Non-pigmented ciliary epithelial cell (primary cell): ENCODE data around the gene NAA20.

Source experiments
- DNase-seq: peaks from one replicate; pipeline ENCODE4 v3.0.0-alpha.2; 2010; ENCODE audit warnings: low read depth

The NAA20 gene

GRCh38 chr20:20017001-20017843 lies at the start of gene NAA20:
Gene NAA20 (plus strand): TSS chr20:20017362. CDS start chr20:20017397, 35 bp downstream.
- peak; percentile 61 for DNase-seq

GRCh38 chr20:19967445-19967844 lies 49.7 kb upstream of the NAA20 start:
- DNase-seq: no peak

- DNase-seq: no peak
These were observed 49.1 kb upstream of the NAA20 start for GRCh38 chr20:19968028-19968427.

DNA sequence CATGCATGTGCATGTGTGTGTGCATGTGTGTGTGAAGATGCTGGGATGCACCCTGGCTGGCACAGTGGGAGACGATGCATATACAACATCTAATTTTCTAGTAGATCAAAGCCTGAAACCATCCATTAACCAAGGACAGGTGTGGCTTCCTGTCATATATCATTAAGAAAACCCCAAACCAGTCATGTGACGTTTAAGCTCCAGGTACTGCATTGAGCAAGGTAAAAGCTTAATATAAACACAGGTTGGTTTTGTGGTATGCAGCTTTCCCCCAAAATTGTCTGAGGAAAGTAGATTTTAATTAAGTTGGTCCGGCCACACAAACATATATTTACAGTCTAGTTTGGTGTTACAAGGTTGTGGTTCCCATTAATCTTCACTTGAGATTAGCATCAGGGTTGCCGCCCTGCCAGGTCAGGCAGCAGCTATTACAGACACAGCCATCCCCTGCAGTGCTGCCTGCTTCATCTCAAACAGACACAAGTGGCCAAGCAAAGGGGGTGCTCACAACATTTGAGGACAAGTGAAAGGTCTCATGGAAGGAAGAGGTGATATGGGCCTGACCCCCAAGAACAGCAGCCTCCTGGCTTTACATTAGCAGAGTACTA lies 48.6 kb upstream of the NAA20 start:
- no peak for DNase-seq

- no peak for DNase-seq
These were observed 48.1 kb upstream of the NAA20 start for GRCh38 chr20:19969106-19969505.

DNA sequence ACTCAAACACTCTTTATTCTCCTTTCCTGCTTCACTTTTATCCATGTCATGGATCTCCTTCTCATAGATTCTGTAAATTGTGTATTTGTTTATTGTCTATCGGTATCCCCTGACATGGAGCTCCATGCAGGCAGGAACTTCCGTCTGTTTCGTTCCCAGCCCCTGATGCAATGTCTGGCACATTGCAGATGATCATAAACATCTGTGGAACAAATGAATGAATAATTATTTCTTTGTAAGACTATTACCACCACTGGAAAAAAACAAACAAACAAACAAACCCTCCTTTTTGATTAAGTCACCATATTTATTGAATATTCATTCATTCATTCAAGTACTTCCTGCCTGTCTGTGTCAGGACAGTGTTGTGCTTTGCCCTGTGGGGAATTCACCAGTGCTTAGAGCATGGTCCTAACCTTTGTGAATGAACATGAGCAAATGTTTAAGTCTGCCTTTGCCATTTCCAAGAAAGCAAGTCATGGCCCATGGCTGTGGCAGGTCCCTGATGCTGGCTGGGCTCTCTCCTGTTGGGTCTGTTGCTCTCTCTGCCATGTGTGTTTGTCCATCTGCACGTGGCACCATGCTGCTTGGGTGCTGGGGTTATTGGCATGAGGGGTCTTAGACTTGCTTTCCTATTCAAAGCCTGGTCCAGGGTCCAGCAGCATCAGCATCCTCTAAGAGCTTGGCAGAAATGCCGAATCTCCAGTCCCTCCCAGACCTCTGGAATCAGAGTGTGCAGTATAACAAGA lies 47.5 kb upstream of the NAA20 start:
- DNase-seq: no peak

DNA sequence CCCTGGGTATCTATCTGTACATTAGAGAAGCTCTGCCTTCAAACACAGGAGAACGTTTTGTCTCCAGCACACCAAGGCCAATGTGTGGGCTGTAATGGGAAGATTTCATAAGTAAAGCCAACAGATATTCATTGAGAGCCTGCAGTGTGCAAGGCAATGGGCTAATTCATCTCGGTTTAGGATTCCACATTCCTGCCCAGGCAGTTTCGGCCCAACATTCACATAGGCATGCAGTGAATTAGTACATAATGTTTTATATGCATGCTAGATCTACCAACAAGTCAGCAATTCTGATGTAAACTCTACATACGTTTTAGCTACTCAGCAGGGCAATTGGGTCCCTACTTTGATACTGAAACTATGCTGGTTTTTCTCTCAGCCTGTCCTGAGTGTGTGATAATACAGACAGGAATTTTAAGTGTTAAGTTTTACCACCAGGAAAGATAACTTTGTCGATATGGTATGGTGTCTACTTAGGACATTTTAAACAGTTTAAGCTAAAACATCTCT lies 46.9 kb upstream of the NAA20 start:
- DNase-seq: no peak

- DNase-seq: no peak
These were observed 46.0 kb upstream of the NAA20 start for GRCh38 chr20:19971116-19971515.

DNA sequence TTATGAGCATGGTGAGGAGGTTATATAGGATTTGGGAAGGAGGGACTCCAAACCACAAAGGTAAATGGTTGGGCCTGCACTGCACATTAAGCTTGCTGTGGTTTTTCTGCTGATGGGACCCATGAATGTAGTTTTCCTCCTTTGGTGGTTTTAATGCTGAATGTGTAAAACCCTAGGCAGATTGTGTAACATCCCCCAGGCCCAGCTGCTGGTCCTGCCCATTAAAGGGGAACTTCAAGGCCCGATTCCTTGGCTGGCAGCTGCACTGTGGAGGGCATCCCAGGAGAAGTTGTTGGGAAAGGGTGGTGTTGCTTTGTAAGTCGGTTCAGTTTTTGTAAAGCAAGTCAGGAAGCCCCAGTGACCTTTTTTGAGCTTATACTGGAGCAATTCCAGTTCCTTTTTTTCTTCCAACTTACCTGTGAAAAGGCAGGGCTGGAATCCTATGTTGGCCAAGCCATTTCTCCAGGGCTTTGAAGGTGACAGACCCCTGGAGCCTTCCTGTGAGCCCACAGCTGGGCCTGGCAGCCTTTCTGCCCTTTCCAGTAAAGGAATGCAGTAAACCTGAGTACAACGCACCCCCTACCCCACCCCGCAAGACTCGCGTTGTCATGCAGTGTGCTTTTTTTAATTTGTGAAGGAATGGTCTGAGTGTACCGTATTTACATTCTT lies 43.1 kb upstream of the NAA20 start:
- no peak for DNase-seq

DNA sequence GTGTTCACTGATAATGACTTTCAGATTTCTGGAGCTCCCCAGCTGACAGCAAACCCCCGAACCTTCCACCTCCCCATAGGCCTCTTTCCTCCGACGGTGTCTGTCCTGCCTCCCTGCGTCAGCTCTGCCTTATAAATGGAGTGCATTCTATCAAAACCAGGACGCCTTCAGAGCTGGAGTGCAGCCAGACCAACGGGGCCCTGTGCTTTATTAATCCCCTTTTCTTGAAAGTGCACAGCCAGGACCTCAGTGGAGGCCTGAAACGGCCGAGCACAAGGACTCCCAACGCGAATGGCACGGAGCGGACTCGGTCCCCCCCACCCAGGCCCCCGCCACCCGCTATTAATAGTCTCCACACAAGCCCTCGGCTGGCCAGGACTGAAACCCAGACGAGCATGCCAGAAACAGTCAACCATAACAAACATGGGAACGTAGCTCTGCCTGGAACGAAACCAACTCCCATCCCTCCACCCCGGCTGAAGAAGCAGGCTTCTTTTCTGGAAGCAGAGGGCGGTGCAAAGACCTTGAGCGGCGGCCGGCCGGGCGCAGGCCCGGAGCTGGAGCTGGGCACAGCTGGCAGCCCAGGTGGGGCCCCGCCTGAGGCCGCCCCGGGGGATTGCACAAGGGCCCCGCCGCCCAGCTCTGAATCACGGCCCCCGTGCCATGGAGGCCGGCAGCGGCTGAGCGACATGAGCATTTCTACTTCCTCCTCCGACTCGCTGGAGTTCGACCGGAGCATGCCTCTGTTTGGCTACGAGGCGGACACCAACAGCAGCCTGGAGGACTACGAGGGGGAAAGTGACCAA lies 42.3 kb upstream of the NAA20 start:
- DNase-seq: peak; percentile 89

DNA sequence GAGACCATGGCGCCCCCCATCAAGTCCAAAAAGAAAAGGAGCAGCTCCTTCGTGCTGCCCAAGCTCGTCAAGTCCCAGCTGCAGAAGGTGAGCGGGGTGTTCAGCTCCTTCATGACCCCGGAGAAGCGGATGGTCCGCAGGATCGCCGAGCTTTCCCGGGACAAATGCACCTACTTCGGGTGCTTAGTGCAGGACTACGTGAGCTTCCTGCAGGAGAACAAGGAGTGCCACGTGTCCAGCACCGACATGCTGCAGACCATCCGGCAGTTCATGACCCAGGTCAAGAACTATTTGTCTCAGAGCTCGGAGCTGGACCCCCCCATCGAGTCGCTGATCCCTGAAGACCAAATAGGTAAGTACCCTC lies 41.7 kb upstream of the NAA20 start:
- no peak for DNase-seq

GRCh38 chr20:19975901-19976300 lies 41.3 kb upstream of the NAA20 start:
- no peak for DNase-seq

DNA sequence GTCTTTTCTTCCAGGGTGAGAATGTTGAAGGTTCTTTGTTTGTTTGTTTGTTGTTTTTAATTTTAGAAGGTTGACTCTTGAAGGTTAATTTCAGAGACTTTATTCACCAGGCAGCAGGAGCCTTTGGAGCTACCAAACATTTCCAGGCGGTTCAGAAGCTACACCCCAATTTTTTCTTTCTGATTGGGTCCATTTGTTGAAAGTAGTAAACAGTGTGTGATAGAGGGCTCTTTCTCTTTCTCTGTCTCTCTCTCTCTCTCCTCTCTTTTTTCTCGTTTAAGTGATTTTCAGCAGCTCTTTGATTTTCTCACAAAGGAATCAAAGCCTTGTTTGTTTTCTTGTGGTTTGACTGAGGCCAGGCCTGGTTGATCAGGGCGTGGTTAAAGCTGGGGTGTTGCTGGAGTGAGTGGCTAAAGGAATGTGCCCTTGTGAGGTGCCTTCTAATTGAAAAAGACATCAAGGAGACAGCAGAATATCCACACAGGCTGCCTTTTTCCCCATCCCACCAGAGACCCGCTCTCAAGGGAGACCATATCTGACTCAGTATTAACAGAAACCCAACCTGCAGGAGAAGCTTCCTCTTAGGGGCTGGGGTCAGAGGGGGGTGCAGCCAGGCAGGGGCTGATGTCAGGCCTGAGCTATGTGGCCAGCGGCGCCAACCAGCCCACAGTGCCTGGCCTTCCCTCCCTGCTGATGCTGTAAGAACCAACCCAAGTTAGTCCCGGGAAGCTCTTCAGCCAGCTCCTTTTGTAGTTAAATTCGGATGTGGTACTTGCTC lies 40.4 kb upstream of the NAA20 start:
- DNase-seq: peak; percentile 58

- no peak for DNase-seq
These were observed 39.8 kb upstream of the NAA20 start for GRCh38 chr20:19977373-19977770.

DNA sequence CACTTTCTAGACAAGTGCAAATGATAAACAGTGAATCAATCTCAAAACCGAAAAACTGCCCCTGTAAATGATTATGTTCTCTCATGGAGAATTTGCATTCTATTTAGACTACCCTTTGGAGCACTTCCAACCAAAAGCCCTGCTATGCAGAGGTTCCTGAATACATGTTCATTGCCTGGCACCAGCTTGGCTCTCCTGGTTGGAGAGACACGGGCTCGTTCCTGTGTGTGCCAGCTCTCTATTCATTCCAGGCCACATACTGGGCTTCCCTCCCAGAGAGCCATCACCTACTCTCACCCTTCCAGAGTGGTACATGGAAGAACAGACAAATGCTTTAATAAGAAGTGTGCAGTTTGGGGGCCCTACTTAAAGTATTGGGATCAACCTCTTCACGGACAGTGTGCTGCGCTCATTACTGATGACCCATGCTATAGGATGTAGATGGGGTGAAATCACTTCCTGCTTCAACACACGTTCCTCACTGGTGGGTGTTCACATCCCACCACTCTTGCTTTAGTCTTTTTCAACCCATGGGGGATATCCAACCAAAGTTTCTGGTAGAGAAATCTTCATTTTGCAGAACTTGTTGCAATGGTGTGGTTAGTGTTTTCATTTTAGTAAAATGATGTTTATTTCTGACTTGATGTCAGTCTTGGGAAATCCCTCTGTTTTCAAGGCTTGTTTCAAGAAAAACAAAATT lies 38.5 kb upstream of the NAA20 start:
- DNase-seq: no peak

GRCh38 chr20:19981031-19981451 lies 36.1 kb upstream of the NAA20 start:
- DNase-seq: no peak

DNA sequence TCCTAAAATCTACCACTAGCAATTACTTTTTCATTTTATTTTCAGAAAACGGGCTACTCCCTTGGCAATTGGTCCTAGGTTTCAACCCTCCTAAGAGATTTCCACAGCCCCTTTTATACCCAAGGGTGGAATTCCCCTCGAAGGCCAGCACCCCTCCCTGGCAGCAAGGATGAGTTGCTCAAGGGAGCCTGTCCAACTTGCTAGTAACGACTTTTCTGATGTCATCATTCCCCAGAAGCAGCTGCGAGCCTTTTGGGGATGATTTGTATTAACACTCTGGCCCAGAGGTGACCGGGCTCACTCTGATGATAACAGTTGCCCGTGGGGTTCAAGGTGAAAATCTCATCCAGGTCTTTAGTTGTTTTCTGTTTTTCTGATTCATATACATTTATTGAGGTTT lies 30.7 kb upstream of the NAA20 start:
- no peak for DNase-seq

- DNase-seq: no peak
These were observed 30.1 kb upstream of the NAA20 start for GRCh38 chr20:19987046-19987445.

- DNase-seq: no peak
These were observed 26.3 kb upstream of the NAA20 start for GRCh38 chr20:19990850-19991249.

DNA sequence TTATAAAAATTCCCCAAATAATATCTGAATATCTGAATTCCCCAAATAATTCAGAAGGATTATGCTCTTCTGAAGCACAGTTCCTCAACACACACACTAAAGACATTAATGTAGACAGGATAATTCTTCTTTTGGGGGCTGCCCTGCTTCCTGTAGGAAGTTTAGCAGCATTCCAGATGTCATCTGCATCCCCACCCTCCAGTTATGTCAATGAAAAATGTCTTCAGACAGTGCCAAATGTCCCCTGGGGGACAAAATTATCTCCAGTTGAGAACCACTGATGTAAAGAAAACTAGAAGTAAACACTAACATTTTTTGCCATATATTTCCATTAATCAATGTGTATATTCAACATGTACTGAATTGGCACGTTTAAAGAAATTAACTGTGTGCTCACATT lies 25.9 kb upstream of the NAA20 start:
- no peak for DNase-seq
